Hepatocyte (in vitro differentiated cells): ENCODE data around the gene GIPC3.
"Not testable (repeated sequence)": the region's sequence is repeated elsewhere in the genome, so short reads cannot be mapped to it uniquely, and the experiment has no call there.

ENCODE experiments used
- EZH2 ChIP-seq: fragments of 200-600 bp; sonication (generic); IDR thresholded peaks from 2 replicates; pipeline ENCODE4 v1.6.1; 2016; ENCODE audit warnings: antibody characterized with exemption, mild to moderate bottlenecking, borderline replicate concordance
- EZH2phosphoT487 ChIP-seq: fragments of 200-600 bp; sonication (generic); IDR thresholded peaks from one replicate; pipeline ENCODE4 v1.6.1; 2018; ENCODE audit warnings: antibody characterized with exemption, mild to moderate bottlenecking, low read depth, moderate library complexity; ENCODE audit not compliant: unreplicated experiment, severe bottlenecking
- TF ChIP-seq, protein P1 (sequence below): fragments of 200-600 bp; sonication (generic); IDR thresholded peaks from 2 replicates; pipeline ENCODE4 v1.5.1; 2016; ENCODE audit warnings: antibody characterized with exemption, mild to moderate bottlenecking; ENCODE audit not compliant: poor library complexity

DNA sequence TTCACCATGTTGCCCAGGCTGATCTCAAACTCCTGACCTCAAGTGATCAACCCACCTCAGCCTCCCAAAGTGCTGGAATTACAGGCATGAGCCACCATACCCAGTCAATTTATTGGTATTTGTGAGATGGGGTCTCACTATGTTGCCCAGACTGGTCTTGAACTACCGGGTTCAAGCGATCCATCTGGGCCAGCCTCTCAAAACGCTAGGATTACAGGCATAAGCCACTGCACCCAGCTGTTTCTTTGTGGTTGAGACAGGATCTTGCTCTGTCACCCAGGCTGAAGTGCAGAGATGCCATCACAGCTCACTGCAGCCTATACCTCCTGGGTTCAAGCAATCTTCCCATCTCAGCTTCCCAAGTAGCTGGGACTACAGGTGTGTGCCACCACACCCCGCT lies 3.5 kb upstream of the GIPC3 start:
- TF ChIP-seq, protein P1, sequence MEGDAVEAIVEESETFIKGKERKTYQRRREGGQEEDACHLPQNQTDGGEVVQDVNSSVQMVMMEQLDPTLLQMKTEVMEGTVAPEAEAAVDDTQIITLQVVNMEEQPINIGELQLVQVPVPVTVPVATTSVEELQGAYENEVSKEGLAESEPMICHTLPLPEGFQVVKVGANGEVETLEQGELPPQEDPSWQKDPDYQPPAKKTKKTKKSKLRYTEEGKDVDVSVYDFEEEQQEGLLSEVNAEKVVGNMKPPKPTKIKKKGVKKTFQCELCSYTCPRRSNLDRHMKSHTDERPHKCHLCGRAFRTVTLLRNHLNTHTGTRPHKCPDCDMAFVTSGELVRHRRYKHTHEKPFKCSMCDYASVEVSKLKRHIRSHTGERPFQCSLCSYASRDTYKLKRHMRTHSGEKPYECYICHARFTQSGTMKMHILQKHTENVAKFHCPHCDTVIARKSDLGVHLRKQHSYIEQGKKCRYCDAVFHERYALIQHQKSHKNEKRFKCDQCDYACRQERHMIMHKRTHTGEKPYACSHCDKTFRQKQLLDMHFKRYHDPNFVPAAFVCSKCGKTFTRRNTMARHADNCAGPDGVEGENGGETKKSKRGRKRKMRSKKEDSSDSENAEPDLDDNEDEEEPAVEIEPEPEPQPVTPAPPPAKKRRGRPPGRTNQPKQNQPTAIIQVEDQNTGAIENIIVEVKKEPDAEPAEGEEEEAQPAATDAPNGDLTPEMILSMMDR = not testable (repeated sequence)
- TF ChIP-seq EZH2, EZH2phosphoT487: not testable (repeated sequence)
